ENCODE measurements around the gene CRYBG1.

DNA sequence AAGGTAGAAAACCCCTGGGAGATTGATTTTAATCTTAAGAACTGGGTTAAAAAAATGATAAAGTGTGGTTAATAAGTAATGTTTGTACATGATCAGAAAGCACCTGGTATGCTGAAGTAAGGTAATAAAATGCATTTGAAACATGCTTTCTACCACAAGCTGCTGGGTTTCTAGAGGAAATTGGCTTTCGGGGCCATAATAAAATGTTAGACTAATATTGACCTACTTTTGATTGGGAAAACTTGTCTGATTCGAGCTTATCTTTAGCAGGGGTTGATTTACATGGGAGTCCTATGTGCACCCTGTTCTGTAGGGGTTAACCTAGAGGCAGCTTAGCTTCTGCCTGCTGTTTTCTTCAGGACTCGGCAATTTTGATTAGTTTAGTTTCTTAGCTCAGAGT lies 50.5 kb downstream of the CRYBG1 start:
- TF ChIP-seq, protein P1, sequence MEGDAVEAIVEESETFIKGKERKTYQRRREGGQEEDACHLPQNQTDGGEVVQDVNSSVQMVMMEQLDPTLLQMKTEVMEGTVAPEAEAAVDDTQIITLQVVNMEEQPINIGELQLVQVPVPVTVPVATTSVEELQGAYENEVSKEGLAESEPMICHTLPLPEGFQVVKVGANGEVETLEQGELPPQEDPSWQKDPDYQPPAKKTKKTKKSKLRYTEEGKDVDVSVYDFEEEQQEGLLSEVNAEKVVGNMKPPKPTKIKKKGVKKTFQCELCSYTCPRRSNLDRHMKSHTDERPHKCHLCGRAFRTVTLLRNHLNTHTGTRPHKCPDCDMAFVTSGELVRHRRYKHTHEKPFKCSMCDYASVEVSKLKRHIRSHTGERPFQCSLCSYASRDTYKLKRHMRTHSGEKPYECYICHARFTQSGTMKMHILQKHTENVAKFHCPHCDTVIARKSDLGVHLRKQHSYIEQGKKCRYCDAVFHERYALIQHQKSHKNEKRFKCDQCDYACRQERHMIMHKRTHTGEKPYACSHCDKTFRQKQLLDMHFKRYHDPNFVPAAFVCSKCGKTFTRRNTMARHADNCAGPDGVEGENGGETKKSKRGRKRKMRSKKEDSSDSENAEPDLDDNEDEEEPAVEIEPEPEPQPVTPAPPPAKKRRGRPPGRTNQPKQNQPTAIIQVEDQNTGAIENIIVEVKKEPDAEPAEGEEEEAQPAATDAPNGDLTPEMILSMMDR (IDR thresholded peaks at IDR 0.05) = no peak
- TF ChIP-seq POLR2A (IDR thresholded peaks at IDR 0.05) = no peak
